Stimulated activated CD8-positive, alpha-beta memory T cell treated with anti-CD3 and anti-CD28 coated beads, Interleukin-15, amount 100 ng/mL, for 24 hours (primary cell): ENCODE data around the gene GPR150.

Source experiments
- DNase-seq: peaks from one replicate; pipeline ENCODE4 v3.0.0-alpha.2; 2020; ENCODE audit warnings: low read depth

GPR150 gene

DNA sequence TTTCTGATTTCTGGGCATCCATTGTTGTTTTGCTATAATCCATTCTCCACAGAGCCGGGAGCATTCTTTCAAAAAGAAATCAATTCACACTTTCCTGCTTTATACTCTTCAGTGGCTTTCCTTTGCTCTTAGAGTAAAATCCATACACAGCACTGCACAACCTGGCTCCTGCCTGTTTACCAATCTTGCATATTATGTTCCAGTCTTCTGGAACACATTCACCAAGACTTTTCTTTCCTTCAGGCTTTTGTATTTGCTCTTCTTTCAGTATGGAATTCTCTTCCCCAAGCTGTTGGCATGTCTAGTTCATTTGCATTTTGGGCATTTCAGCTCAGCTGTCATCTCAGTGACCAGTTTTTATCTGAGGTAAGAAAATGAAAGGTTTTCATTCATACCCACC, 33.0 kb downstream of the GPR150 start:
- no peak for DNase-seq

DNA sequence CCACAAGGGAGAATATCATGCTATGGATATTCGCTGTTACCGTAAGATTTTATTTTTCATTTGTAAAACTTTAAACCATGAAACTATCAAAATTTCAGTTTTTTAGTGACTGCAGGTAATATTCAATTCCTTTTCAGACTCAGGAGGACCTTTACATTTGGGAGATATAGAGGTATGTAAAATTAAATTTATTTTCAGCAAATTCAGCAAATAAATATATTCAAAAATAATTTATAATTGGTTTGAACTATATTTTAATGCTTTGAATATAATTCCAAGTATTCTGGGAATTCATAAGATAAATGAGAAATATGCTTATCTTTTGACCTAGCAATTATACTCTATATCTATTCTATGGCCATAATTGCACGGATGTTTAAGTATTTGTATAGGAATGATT, 34.3 kb downstream of the GPR150 start:
- no peak for DNase-seq

GRCh38 chr5:95655575-95655974, 35.7 kb downstream of the GPR150 start:
- no peak for DNase-seq

DNA sequence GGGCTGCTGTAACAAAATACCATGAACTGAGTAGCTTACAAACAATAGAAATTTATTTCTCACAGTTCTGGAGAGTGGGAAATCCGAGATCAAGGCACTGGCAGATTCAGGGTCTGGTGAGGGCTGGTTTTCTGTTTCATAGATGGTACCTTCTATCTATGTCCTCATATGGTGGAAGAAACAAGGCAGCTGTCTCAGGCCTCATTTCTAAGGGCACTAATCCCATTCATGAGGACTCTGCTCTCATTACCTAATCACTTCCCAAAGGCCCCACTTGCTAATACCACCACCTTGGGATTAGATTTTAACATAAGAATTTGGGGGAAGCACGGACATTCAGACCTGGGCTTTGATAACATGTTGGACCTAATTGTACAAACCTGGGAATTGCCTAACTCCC, 40.2 kb downstream of the GPR150 start:
- DNase-seq, result no peak

DNA sequence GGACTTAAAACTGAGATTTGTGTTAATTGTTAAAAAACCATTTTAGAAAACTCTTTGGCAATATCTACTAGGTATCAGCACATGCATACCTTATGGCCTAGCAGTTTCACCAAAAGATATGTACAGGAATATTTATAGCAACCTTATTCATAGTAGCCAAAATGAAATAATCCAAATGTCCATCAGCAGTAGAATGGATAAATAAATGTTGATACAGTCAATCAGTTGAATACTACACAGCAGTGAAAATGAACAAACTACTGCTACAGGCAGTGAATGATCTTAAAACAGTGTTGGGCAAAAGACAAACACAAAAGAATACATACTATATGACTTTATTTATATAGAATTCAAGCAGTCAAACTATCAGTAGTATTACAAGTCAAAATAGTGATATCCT, 43.1 kb downstream of the GPR150 start:
- DNase-seq, result no peak

GRCh38 chr5:95664204-95664786, 44.4 kb downstream of the GPR150 start:
- no peak for DNase-seq

- no peak for DNase-seq
Measured at GRCh38 chr5:95667061-95667618, 47.3 kb downstream of the GPR150 start.

GRCh38 chr5:95667678-95668077, 47.8 kb downstream of the GPR150 start:
- DNase-seq, result no peak

DNA sequence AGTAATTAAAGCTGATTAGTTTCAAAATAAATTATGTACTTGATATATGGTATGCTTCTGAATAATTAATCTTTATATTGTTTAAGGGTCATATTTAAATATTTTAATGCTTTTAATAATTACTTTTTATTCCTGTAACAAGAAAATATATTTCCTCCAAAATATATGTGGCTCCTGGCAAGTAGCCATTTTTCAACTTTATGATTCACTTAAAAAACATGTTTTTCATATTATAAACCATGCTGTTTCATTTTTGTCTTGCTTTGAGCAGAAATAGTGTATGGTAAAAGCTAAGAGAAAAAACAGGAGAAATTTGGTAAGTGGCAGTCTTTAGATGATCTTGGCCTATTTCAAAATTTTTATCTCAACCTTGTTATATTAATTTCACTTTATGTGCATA, 48.3 kb downstream of the GPR150 start:
- no peak for DNase-seq

DNA sequence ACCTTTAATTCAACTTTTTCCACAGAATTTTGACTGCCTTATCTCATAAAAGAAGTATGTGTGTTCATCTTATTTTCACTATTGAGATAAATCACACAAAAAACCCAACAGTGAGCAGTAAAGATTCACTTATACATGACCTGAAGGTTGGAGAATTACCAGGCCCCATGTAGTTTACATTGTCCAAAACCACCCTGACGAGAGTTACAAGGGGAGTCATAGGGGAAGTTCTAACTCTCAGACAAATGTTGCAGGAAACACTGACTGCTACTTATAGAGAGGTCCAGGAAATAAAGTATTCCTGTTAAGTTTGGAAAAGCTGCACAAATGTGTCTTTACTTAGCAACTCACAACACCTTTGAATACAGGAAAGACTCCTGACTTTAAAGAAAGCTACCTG, 48.8 kb downstream of the GPR150 start:
- DNase-seq, result no peak

DNA sequence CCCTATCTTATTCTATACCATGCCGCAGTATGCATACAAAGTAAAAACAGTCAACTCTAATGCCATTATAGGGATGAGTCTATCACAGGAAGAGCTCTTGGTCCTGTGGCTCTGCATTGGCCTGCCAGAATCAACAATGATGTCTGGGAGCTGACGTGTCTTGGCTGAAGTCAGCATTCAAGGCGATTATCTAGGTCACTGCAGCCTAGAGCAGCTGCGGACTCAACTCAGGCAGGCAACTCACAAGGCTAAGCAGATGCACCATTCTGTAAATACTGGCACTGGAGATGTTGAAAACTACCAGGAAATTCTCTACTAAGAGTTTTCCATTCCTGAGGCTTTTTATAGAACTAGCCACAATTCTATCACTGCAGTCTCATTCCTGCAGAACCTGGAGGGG, 49.7 kb downstream of the GPR150 start:
- no peak for DNase-seq

DNA sequence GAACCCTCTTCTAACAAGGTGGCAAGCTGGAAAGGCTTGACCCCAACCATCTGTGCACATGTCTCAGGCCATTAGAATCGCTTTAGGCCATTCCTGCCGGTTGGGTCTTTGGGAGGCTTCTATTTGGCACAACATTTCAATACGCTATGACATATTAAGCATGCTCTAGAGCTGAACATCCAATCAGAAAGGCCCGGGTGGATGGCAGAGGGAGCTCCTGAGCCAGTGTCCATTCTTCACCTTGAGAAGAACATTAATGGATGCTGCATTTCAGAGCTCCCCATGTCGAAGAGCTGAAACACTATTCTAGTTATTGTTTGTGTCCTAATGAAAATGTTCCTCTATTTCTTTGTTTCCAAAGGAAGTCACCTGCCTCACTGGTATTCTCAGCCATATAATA, 50.1 kb downstream of the GPR150 start:
- DNase-seq, result no peak

DNA sequence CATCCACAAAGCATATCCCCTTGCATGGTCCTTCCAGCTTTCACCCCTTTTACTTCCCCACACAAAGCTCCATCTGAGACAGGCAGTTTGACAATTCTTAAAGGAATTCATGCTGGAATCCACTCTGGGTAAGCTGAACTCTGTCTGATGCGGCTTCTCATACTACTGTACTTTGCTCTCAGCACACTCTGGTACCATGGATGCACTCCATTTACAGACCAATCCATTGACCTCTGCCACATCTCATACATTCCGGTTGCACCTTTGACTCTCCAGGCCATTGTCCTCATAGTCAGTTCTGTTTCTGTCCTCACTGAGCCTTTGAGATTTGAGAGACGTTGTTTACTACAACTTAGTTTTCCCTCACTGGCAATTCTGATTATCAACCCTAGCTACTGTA, 50.7 kb downstream of the GPR150 start:
- no peak for DNase-seq
